ENCODE data around the gene ELMO1.

The ELMO1 gene

GRCh38 chr7:37418381-37418780 is 30.3 kb downstream of the ELMO1 start:
- ChIA-PET CTCF (interaction anchor here (1.4 to 1.5 kb wide), 3 partner anchors 10 to 78 kb away, joined by 3 to 5 read pairs (median 3); no protein-coding TSS in a partner anchor), POLR2A (no interaction called here)
- TF ChIP-seq CTCF (IDR thresholded peaks at IDR 0.05; ENCODE audit: control extremely low read depth, extremely low read depth, low read depth, missing control alignments), result no peak
- no peak for DNase-seq (ENCODE audit: extremely low spot score)

GRCh38 chr7:37417107-37417474 is 31.6 kb downstream of the ELMO1 start:
- TF ChIP-seq CTCF (IDR thresholded peaks at IDR 0.05; ENCODE audit: control extremely low read depth, extremely low read depth, low read depth, missing control alignments), result no peak
- CTCF ChIA-PET, result interaction anchor here (0.7 to 1.5 kb wide), 4 partner anchors 9 to 79 kb away, joined by 3 to 5 read pairs (median 3); no protein-coding TSS in a partner anchor
- no peak for DNase-seq (ENCODE audit: extremely low spot score)
- POLR2A ChIA-PET, result no interaction called here

GRCh38 chr7:37416378-37417106 is 32.1 kb downstream of the ELMO1 start:
- no peak for TF ChIP-seq CTCF (IDR thresholded peaks at IDR 0.05; ENCODE audit: control extremely low read depth, extremely low read depth, low read depth, missing control alignments)
- DNase-seq (ENCODE audit: extremely low spot score), result no peak
- CTCF ChIA-PET, result interaction anchor here (0.7 to 1.3 kb wide), 2 partner anchors 9 to 23 kb away, joined by 3 read pairs; no protein-coding TSS in a partner anchor
- POLR2A ChIA-PET, result no interaction called here

GRCh38 chr7:37415629-37416028 is 33.0 kb downstream of the ELMO1 start:
- no peak for DNase-seq (ENCODE audit: extremely low spot score)
- TF ChIP-seq CTCF (IDR thresholded peaks at IDR 0.05; ENCODE audit: control extremely low read depth, extremely low read depth, low read depth, missing control alignments), result no peak
- POLR2A ChIA-PET, result no interaction called here
- CTCF ChIA-PET, result interaction anchor here (1.3 to 2.0 kb wide), 2 partner anchors 10 to 125 kb away, joined by 4 read pairs; no protein-coding TSS in a partner anchor

- POLR2A ChIA-PET, result no interaction called here
- no peak for TF ChIP-seq CTCF (IDR thresholded peaks at IDR 0.05; ENCODE audit: control extremely low read depth, extremely low read depth, low read depth, missing control alignments)
- DNase-seq (ENCODE audit: extremely low spot score), result no peak
- CTCF ChIA-PET, result interaction anchor here (1.3 to 2.0 kb wide), 2 partner anchors 9 to 124 kb away, joined by 4 read pairs; no protein-coding TSS in a partner anchor
Measured at GRCh38 chr7:37414352-37414983, 34.2 kb downstream of the ELMO1 start.

- ChIA-PET CTCF (interaction anchor here (0.8 to 1.8 kb wide), 2 partner anchors 10 to 18 kb away, joined by 3 to 4 read pairs; no protein-coding TSS in a partner anchor), POLR2A (no interaction called here)
- no peak for TF ChIP-seq CTCF (IDR thresholded peaks at IDR 0.05; ENCODE audit: control extremely low read depth, extremely low read depth, low read depth, missing control alignments)
- no peak for DNase-seq (ENCODE audit: extremely low spot score)
Measured at GRCh38 chr7:37411444-37412034, 37.1 kb downstream of the ELMO1 start.
